ENCODE measurements around the gene LRRC8E.
A peak's percentile ranks its signal among the peaks of the same experiment; 100 is the strongest.

Gene LRRC8E

DNA sequence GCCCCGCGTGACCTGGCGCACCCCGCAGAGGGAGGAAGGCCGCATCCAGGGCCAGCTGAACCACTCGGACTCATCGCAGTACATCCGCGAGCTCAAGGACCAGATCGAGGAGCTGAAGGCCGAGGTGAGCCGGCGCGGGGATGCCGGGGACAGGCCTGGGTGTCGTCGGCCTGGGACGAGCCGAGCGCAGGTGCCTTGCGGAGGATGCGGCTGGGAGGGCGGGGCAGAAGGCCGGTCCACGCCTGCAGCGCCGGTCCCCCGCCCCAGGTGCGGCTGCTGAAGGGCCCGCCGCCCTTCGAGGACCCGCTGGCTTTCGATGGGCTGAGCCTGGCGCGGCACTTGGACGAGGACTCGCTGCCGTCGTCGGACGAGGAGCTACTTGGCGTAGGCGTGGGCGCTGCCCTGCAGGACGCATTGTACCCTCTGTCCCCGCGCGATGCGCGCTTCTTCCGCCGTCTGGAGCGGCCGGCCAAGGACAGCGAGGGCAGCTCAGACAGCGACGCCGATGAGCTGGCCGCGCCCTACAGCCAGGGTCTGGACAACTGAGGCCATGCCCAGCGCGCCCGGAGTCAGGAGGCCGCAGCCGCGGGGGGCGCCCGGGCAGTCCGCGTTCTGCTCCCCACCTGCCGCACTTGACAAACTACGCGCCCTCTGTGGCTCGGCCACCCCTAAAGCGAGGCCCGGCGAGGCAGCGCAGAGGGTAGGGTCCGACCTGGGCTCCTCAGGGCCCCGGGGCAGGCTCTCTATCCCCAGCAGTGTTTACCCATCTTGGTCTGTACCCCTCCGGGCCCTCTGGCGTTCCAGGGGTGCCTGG lies 24.9 kb upstream of the LRRC8E start:
- Histone ChIP-seq H3K9ac (ENCODE audit: low read depth, low read length) (peak overlapping the region; percentile 44; the same call in 1 of the 2 replicates), H3K36me3 (ENCODE audit: insufficient read depth, low read length) (no peaks in the 10 kb centered on the region), H3K4me1 (ENCODE audit: insufficient read depth, low read length) (peaks cover 10% of the 10 kb centered on the region; the same call in 1 of the 2 replicates), H3K4me3 (ENCODE audit: low read length) (peak overlapping the region; percentile 64), H3K9me3 (ENCODE audit: insufficient read depth, low read depth, low read length) (no peaks in the 10 kb centered on the region), H3K27ac (ENCODE audit: low read depth, low read length) (no peak overlapping the region), H3K27me3 (ENCODE audit: insufficient read depth, low read length) (peaks cover 59% of the 10 kb centered on the region)
- WGBS, result 20% methylated on average over 83 of the region's 83 CpGs

DNA sequence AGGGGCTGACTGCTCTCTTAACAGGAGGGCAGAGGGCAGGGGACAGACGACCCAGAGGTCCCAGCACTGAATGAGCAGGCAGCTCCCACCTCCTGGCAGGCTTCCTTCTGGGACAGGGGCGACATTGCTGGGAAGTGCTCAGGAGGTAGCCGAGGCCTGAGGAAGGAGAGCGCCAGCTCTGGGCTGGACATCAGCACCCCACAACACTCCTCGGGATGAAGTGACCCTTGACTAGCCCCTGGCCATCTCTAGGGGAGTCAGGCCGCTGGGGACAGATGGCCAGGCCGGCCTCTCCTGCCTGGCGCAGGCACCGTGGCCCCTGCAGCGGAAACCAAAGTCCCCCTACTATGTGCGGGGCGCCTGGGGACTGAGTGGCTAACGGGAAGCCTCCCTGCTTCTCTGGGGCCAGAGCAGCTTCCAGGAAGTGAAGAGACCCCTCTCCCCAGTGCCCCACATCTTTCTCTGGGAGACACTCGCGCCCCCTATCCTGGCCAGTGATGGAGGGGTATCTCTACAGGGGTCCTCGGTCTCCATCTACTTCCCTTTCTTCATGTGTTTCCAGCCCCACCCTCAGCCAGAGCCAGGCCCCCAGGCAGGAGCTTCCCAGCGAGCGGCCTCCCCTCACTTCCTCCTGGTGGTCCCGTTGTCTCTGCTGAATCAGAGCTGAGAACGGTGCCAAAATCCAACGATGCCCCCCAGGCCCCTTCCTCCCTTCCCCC lies 24.2 kb upstream of the LRRC8E start:
- 67% methylated on average over 21 of the region's 21 CpGs for WGBS
- H3K36me3 ChIP-seq (ENCODE audit: insufficient read depth, low read length), result no peaks in the 10 kb centered on the region
- no peaks in the 10 kb centered on the region for H3K9me3 ChIP-seq (ENCODE audit: insufficient read depth, low read depth, low read length)
- H3K27ac ChIP-seq (ENCODE audit: low read depth, low read length), result no peak overlapping the region
- H3K4me1 ChIP-seq (ENCODE audit: insufficient read depth, low read length), result peaks cover 9% of the 10 kb centered on the region; the same call in 1 of the 2 replicates
- H3K4me3 ChIP-seq (ENCODE audit: low read length), result no peak overlapping the region; the same call in 1 of the 2 replicates
- H3K9ac ChIP-seq (ENCODE audit: low read depth, low read length), result no peak overlapping the region
- peaks cover 59% of the 10 kb centered on the region for H3K27me3 ChIP-seq (ENCODE audit: insufficient read depth, low read length)

DNA sequence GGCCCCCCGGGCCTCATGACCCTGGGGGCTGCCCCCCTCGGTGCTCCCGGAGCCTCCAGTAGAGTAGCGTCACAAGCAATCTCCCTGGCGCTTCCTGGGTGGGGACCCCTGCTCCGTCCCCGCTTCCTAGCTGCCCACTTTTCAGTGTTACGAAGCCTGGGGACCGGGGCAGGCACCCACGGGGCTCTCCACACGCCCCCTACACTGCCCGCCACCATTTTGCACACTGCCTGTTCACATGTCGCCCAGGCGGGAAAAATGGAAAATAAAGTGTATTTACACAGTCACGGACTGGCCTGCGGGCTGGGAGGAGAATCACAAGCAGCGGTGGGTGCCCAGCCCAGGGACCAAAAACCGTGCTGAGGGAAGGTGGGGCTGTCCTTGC lies 23.6 kb upstream of the LRRC8E start:
- Histone ChIP-seq H3K36me3 (ENCODE audit: insufficient read depth, low read length) (no peaks in the 10 kb centered on the region), H3K27ac (ENCODE audit: low read depth, low read length) (no peak overlapping the region), H3K4me3 (ENCODE audit: low read length) (no peak overlapping the region), H3K9me3 (ENCODE audit: insufficient read depth, low read depth, low read length) (no peaks in the 10 kb centered on the region), H3K27me3 (ENCODE audit: insufficient read depth, low read length) (peaks cover 56% of the 10 kb centered on the region), H3K9ac (ENCODE audit: low read depth, low read length) (no peak overlapping the region), H3K4me1 (ENCODE audit: insufficient read depth, low read length) (peaks cover 9% of the 10 kb centered on the region; the same call in 1 of the 2 replicates)
- WGBS, result 68% methylated on average over 18 of the region's 18 CpGs

DNA sequence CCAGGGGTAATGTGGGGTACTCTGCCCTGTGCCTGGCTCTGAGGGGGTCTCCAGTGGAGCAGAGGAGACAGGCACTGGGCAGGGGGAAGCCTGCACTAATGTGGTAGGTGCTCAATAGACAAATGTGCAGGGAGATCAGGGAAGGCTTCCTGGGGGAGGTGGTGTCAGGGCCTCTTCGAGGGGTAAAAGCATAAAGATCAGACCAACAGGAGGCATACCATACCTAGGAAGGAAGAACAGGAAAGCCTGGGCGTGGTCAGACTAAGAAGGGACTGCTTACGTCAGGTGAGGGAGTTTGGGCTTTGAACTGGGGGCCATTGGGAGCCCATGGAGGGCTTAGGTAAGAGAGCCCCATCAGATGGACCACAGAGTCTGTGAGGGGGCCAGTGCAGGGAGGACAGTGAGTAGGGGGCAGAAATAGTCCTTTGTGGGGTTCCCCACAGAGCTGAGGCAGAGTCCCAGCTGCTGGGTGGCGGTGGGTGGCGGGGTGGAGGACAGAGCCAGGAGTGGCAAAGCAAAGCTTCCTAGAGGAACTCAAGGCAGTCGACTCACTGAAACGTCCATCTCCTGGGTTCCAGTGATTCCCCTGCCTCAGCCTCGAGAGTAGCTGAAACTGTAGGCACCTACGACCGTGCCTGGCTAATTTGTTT lies 22.9 kb upstream of the LRRC8E start:
- Histone ChIP-seq H3K27ac (ENCODE audit: low read depth, low read length) (no peak overlapping the region), H3K4me3 (ENCODE audit: low read length) (no peak overlapping the region), H3K27me3 (ENCODE audit: insufficient read depth, low read length) (peaks cover 55% of the 10 kb centered on the region), H3K4me1 (ENCODE audit: insufficient read depth, low read length) (peaks cover 9% of the 10 kb centered on the region; the same call in 1 of the 2 replicates), H3K9me3 (ENCODE audit: insufficient read depth, low read depth, low read length) (no peaks in the 10 kb centered on the region), H3K9ac (ENCODE audit: low read depth, low read length) (no peak overlapping the region), H3K36me3 (ENCODE audit: insufficient read depth, low read length) (no peaks in the 10 kb centered on the region)
- 67% methylated on average over 10 of the region's 10 CpGs for WGBS

DNA sequence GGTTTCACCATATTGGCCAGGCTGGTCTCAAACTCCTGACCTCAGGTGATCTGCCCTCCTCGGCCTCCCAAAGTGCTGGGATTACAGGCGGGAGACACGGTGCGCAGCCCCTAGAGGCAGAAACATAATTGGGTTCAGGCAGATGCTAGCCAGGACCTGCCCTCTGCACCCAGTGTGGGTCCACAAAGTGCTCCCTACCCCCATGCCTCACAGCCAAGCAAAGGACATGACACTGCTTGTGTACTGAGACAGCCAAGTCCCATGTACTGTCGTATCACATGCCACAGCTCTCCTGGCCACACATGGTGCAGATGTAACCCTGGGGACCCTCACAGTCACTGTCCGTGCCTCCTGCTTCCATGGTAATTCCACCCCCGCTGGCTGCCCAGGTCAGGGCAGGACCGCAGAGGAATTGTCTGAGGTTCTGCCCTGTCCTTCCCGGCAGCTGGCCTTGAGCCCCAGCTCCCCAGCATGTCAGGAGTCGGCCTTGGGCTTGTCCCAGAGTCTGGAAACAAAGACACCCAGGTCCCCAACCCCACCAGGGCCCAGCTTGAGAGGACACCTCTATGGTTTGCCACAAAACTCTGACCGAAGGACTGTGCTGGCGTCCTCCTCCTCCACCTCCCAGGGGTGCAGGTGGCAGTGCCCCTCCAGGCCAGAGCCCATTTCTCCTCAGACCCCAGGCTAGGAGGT lies 21.8 kb upstream of the LRRC8E start:
- Histone ChIP-seq H3K9me3 (ENCODE audit: insufficient read depth, low read depth, low read length) (no peaks in the 10 kb centered on the region), H3K4me3 (ENCODE audit: low read length) (no peak overlapping the region), H3K4me1 (ENCODE audit: insufficient read depth, low read length) (peaks cover 11% of the 10 kb centered on the region; the same call in 1 of the 2 replicates), H3K27me3 (ENCODE audit: insufficient read depth, low read length) (peaks cover 44% of the 10 kb centered on the region), H3K27ac (ENCODE audit: low read depth, low read length) (no peak overlapping the region), H3K36me3 (ENCODE audit: insufficient read depth, low read length) (no peaks in the 10 kb centered on the region), H3K9ac (ENCODE audit: low read depth, low read length) (no peak overlapping the region)
- WGBS, result 83% methylated on average over 12 of the region's 12 CpGs

DNA sequence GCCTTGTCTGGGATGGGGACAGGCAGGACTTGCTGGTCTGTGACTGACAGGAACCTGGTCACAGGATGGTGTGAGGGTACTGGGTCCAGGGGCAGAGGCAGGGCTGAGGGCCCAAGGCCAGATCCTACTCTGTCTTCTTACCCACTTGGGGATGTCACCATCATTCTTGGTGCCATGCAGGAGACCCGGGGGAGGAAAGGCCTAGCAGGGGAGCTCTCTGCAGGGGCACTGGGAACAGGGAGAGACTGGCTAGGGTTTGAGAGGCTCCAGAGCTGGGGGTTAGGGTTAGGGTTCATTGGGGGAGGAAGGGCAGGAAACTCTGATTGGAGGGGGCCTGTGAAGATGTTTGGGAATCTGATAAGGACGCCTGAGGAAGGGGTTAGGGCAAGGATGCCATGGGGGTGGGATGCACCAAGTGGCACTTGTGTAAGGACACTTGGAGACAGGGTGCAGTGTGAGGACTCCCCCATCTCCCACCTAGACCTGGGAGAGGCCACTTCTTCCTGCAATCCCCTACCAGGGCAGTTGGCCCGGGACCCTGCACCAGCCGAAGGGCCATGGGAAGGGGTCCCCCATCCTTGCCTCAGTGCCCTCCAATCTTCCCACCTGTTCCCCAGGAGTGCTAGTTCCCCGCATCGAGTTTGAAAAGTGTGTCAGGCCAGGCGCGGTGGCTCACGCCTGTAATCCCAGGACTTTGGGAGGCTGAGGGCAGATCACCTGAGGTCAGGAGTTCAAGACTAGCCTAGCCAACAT lies 21.0 kb upstream of the LRRC8E start:
- Histone ChIP-seq H3K9me3 (ENCODE audit: insufficient read depth, low read depth, low read length) (no peaks in the 10 kb centered on the region), H3K4me3 (ENCODE audit: low read length) (no peak overlapping the region), H3K36me3 (ENCODE audit: insufficient read depth, low read length) (no peaks in the 10 kb centered on the region), H3K27ac (ENCODE audit: low read depth, low read length) (no peak overlapping the region), H3K9ac (ENCODE audit: low read depth, low read length) (no peak overlapping the region), H3K27me3 (ENCODE audit: insufficient read depth, low read length) (peaks cover 37% of the 10 kb centered on the region), H3K4me1 (ENCODE audit: insufficient read depth, low read length) (peaks cover 11% of the 10 kb centered on the region; the same call in 1 of the 2 replicates)
- WGBS, result 90% methylated on average over 9 of the region's 9 CpGs

DNA sequence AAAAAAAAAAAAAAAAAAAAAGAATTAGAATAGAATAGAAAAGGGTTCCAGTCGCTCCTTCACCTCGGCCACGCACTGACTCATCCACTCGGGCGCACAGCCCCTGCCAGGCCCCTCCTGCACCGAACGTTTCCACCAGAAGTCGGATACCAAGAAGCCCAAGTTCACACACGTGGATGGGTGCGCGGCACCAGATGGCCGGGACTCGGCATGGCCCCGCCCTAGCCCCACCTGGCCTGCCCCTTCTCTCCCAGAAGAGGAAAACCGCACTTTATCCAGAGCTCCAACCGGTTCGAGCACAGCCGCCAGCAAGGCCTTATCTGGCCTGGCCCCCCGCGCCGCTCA lies 20.0 kb upstream of the LRRC8E start:
- H3K27me3 ChIP-seq (ENCODE audit: insufficient read depth, low read length), result peaks cover 39% of the 10 kb centered on the region
- H3K9me3 ChIP-seq (ENCODE audit: insufficient read depth, low read depth, low read length), result no peaks in the 10 kb centered on the region
- peak overlapping the region; percentile 52; the same call in 1 of the 2 replicates for H3K4me3 ChIP-seq (ENCODE audit: low read length)
- no peak overlapping the region for H3K9ac ChIP-seq (ENCODE audit: low read depth, low read length)
- no peak overlapping the region; the same call in 1 of the 2 replicates for H3K27ac ChIP-seq (ENCODE audit: low read depth, low read length)
- 51% methylated on average over 21 of the region's 21 CpGs for WGBS
- peaks cover 11% of the 10 kb centered on the region; the same call in 1 of the 2 replicates for H3K4me1 ChIP-seq (ENCODE audit: insufficient read depth, low read length)
- H3K36me3 ChIP-seq (ENCODE audit: insufficient read depth, low read length), result no peaks in the 10 kb centered on the region

DNA sequence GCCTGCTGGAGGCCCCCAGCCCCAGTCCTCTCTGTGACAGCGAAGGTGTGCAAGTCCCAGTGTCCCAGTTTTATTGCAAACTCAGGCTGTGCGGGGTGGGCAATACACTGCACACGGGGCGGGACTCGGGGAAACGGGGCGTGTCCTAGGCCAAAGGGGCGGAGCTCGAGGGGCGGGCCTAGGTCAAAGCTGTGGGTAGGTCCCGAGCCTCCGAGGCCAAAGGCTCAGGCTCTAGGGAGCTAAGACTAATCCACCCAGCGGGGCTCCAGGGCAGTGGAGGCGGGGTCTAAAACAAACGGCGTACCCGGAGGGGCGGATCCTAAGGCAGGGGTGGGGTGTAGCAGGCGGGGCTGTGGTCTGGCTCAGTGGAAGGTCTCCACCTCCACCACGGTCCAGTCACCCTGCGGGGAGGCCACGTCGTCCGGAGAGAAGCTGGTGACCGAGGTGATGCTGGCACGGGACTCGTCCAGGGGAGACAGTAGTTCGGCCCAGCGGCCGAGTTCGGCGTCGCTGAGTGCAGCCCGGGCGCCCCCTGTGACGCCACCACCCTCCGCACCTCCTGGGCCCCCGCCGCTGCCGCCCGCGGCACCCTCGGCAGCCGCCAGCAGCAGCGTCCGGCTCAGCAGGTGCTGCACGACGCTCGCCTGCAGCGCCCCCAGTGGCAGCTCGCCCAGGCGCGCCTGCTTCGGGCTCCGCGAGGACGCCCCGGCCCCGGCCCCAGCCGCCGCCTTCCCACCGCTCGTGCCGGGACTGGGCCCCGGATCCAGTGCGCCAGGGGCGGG lies 19.4 kb upstream of the LRRC8E start:
- Histone ChIP-seq H3K27ac (ENCODE audit: low read depth, low read length) (peak overlapping the region; percentile 70; the same call in 1 of the 2 replicates), H3K36me3 (ENCODE audit: insufficient read depth, low read length) (no peaks in the 10 kb centered on the region), H3K4me1 (ENCODE audit: insufficient read depth, low read length) (peaks cover 11% of the 10 kb centered on the region; the same call in 1 of the 2 replicates), H3K9ac (ENCODE audit: low read depth, low read length) (no peak overlapping the region), H3K9me3 (ENCODE audit: insufficient read depth, low read depth, low read length) (no peaks in the 10 kb centered on the region), H3K4me3 (ENCODE audit: low read length) (peak overlapping the region; percentile 52), H3K27me3 (ENCODE audit: insufficient read depth, low read length) (peaks cover 39% of the 10 kb centered on the region)
- 9% methylated on average over 67 of the region's 67 CpGs for WGBS

DNA sequence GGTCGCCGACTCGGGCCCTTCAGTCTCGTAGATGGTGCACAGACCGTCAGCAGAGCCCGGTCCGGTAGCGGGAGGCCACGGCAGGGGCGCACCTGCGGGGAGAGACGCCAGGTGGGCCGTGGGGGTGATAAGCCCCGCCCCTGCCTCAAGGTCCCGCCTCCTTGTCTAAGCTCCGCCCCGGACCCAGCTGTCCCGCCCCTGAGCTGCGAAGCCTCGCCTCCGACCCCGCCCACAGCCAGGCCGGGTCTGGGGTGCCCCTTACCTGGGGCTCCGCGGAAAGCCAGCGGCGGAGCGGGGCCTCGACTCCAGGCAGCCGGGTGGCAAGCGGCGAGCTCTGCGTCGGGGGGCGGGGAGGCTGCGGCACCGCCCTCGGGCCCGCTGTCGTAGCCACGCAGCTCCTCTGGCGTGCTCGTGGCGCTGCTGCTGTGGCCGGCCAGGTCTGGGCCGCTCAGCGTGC lies 18.8 kb upstream of the LRRC8E start:
- peaks cover 11% of the 10 kb centered on the region; the same call in 1 of the 2 replicates for H3K4me1 ChIP-seq (ENCODE audit: insufficient read depth, low read length)
- H3K27ac ChIP-seq (ENCODE audit: low read depth, low read length), result no peak overlapping the region; the same call in 1 of the 2 replicates
- no peak overlapping the region for H3K9ac ChIP-seq (ENCODE audit: low read depth, low read length)
- peak overlapping the region; percentile 52 for H3K4me3 ChIP-seq (ENCODE audit: low read length)
- no peaks in the 10 kb centered on the region for H3K36me3 ChIP-seq (ENCODE audit: insufficient read depth, low read length)
- 18% methylated on average over 47 of the region's 47 CpGs for whole genome bisulfite sequencing
- H3K9me3 ChIP-seq (ENCODE audit: insufficient read depth, low read depth, low read length), result no peaks in the 10 kb centered on the region
- H3K27me3 ChIP-seq (ENCODE audit: insufficient read depth, low read length), result peaks cover 35% of the 10 kb centered on the region
